SK-N-SH (cell line): ENCODE results near the gene PLA2G2D. TPM values are rescaled to one million over a fixed set of nuclear protein-coding genes. Genes with fewer than 3 reads are reported as not detected.

Source experiments
- CTCF ChIA-PET: fragments of 300-600, 350-600 bp; formaldehyde crosslinking; extraction: SDS; loops from one replicate; lab custom pipeline; 2021; lab: Yijun Ruan, JAX
- POLR2A ChIA-PET: fragments of 350-600 bp; sonication (Branson Sonifier 250); formaldehyde crosslinking; extraction: SDS; loops from one replicate; lab custom pipeline; 2020; ENCODE audit warnings: antibody characterized with exemption, inconsistent platforms; lab: Yijun Ruan, JAX
- DNase-seq: peaks from one replicate; pipeline ENCODE4 v3.0.0; 2012
- H2AFZ ChIP-seq: fragments of 200-600 bp; sonication (generic); 2 replicates; pipeline ENCODE4 v1.8.1; 2016; ENCODE audit warnings: antibody characterized with exemption, mild to moderate bottlenecking, low read depth
- H3F3A ChIP-seq: fragments of 200-600 bp; sonication (generic); replicated peaks from 2 replicates; pipeline ENCODE3; 2016; ENCODE audit warnings: antibody characterized with exemption, mild to moderate bottlenecking; ENCODE audit not compliant: insufficient read depth
- H3K27ac ChIP-seq, 2 experiments: fragments of 200-500 bp in 1 of 2; fragments of 200-600 bp in 1 of 2; sonication (Bioruptor generic) in 1 of 2; sonication (generic), shearing (Covaris generic) in 1 of 2; 2 replicates each; pipeline versions ENCODE4 v1.5.1 to v1.6.1; 2014 to 2016; ENCODE audit warnings: low read depth in 2 of 2, inconsistent platforms in 1 of 2, low read length in 1 of 2, mild to moderate bottlenecking in 1 of 2, mixed read lengths in 1 of 2
- H3K27me3 ChIP-seq: fragments of 200-600 bp; sonication (generic), shearing (Covaris generic); 2 replicates; pipeline ENCODE4 v1.6.1; 2016; ENCODE audit warnings: mixed run types; ENCODE audit not compliant: insufficient read depth
- H3K36me3 ChIP-seq, 2 experiments: fragments of 200-500 bp in 1 of 2; fragments of 200-600 bp in 1 of 2; sonication (Bioruptor generic) in 1 of 2; sonication (generic) in 1 of 2; replicated peaks in 1 of 2; 2 replicates each; pipeline versions ENCODE3 to v1.5.1; 2014 to 2016; ENCODE audit warnings: low read length in 1 of 2, mild to moderate bottlenecking in 1 of 2; ENCODE audit not compliant: insufficient read depth in 2 of 2, control insufficient read depth in 1 of 2
- H3K4me1 ChIP-seq, 2 experiments: fragments of 200-500 bp in 1 of 2; fragments of 200-600 bp in 1 of 2; sonication (Bioruptor generic) in 1 of 2; sonication (generic), shearing (Covaris generic) in 1 of 2; 2 replicates each; pipeline versions ENCODE4 v1.5.1 to v1.6.1; 2014 to 2016; ENCODE audit warnings: low read depth in 1 of 2, low read length in 1 of 2, mixed run types in 1 of 2; ENCODE audit not compliant: insufficient read depth in 2 of 2, control insufficient read depth in 1 of 2
- H3K4me2 ChIP-seq: fragments of 200-600 bp; sonication (generic), shearing (Covaris generic); 2 replicates; pipeline ENCODE4 v1.6.1; 2017; ENCODE audit warnings: mixed run types
- H3K4me3 ChIP-seq, 2 experiments: fragments of 200-500 bp in 1 of 2; fragments of 200-600 bp in 1 of 2; sonication (Bioruptor generic) in 1 of 2; sonication (generic), shearing (Covaris generic) in 1 of 2; 2 replicates each; pipeline versions ENCODE4 v1.5.1 to v1.8.1; 2014 to 2016; ENCODE audit warnings: low read depth in 2 of 2, inconsistent platforms in 1 of 2, low read length in 1 of 2, mild to moderate bottlenecking in 1 of 2, mixed read lengths in 1 of 2, moderate library complexity in 1 of 2
- H3K79me2 ChIP-seq: fragments of 200-600 bp; sonication (generic); 2 replicates; pipeline ENCODE4 v1.8.1; 2017; ENCODE audit warnings: mild to moderate bottlenecking; ENCODE audit not compliant: insufficient read depth
- H3K9ac ChIP-seq: fragments of 200-600 bp; sonication (generic); 2 replicates; pipeline ENCODE4 v1.6.1; 2017; ENCODE audit warnings: mixed run types
- H3K9me2 ChIP-seq: fragments of 200-600 bp; sonication (generic); 2 replicates; pipeline ENCODE4 v1.6.1; 2017; ENCODE audit warnings: mixed run types
- H3K9me3 ChIP-seq: fragments of 200-600 bp; sonication (generic); 2 replicates; pipeline ENCODE4 v1.6.1; 2017; ENCODE audit warnings: mixed run types, mild to moderate bottlenecking, moderate library complexity
- H4K20me1 ChIP-seq: fragments of 200-600 bp; sonication (generic); 2 replicates; pipeline ENCODE4 v1.6.1; 2017; ENCODE audit warnings: mild to moderate bottlenecking, mixed run types; ENCODE audit not compliant: insufficient read depth
- CHD2 ChIP-seq: fragments of 150-350 bp; IDR thresholded peaks from 2 replicates; pipeline ENCODE4 v1.6.1; 2018; ENCODE audit warnings: low read length; ENCODE audit not compliant: partially characterized antibody
- FOSL2 ChIP-seq: IDR thresholded peaks from 2 replicates; pipeline ENCODE4 v1.4.0; 2012; ENCODE audit warnings: low read depth, mild to moderate bottlenecking, moderate library complexity, borderline replicate concordance
- FOXM1 ChIP-seq: IDR thresholded peaks from 2 replicates; pipeline ENCODE4 v1.4.0; 2012; ENCODE audit warnings: low read depth, mild to moderate bottlenecking
- POLR2AphosphoS5 ChIP-seq: IDR thresholded peaks from 2 replicates; pipeline ENCODE4 v1.6.1; 2012; ENCODE audit warnings: low read depth, low read length
- RCOR1 ChIP-seq: fragments of 150-350 bp; IDR thresholded peaks from 2 replicates; pipeline ENCODE4 v1.6.1; 2017; ENCODE audit warnings: antibody characterized with exemption, low read length
- RFX5 ChIP-seq: IDR thresholded peaks from 2 replicates; pipeline ENCODE4 v1.6.1; 2012; ENCODE audit warnings: mild to moderate bottlenecking, improper control_type of control experiment, low read length
- RXRA ChIP-seq: IDR thresholded peaks from 2 replicates; pipeline ENCODE4 v1.4.0; 2012; ENCODE audit warnings: low read depth, mild to moderate bottlenecking, borderline replicate concordance
- USF1 ChIP-seq: IDR thresholded peaks from 2 replicates; pipeline ENCODE4 v1.4.0; 2012; ENCODE audit warnings: low read depth, borderline replicate concordance
- WGBS: methylation state at CpG from one replicate; pipeline ENCODE4 v1.1.6; 2017; ENCODE audit warnings: low lambda C conversion rate; 5-methylcytosine and 5-hydroxymethylcytosine counted together
- polyA plus RNA-seq, 3 experiments: library from polyadenylated mRNA; depleted of rRNA; stranded (reverse); fragments of >200 nt; gene quantifications; 2 replicates each; pipeline ENCODE4 v1.2.3, GENCODE V29; 2012
- TF ChIP-seq, protein P1 (sequence below): IDR thresholded peaks from 2 replicates; pipeline ENCODE4 v1.4.0; 2012; ENCODE audit warnings: low read depth
- TF ChIP-seq, protein P2 (sequence below): fragments of 150-350 bp; IDR thresholded peaks from 2 replicates; pipeline ENCODE4 v1.6.1; 2017; ENCODE audit warnings: antibody characterized with exemption, low read length, low read depth, borderline replicate concordance

Gene PLA2G2D
- polyA plus RNA-seq, 1 of the 3 experiments (the other 2 are of a cell fraction) = not detected

GRCh38 chr1:20123722-20124455, 4.6 kb upstream of the PLA2G2D start:
- Histone ChIP-seq H3K9me2 (no peaks in the 10 kb centered on the region), H3K9ac (no peak overlapping the region), H3K4me2 (peak overlapping the region; percentile 70; the same call in 1 of the 2 replicates), H2AFZ (no peak overlapping the region), H3K79me2 (no peaks in the 10 kb centered on the region), H3K27ac (no peak overlapping the region), H3K9me3 (no peaks in the 10 kb centered on the region), H3F3A (no peaks in the 10 kb centered on the region), H3K4me3 (no peak overlapping the region), H4K20me1 (no peaks in the 10 kb centered on the region), H3K27me3 (peaks cover 5% of the 10 kb centered on the region; the same call in 1 of the 2 replicates), H3K4me1 (peaks cover 0 to 10% of the 10 kb centered on the region in 2 experiments; a peak in 1 of 4 replicates), H3K36me3 (no peaks in the 10 kb centered on the region)
- POLR2A ChIA-PET = no interaction called here
- CTCF ChIA-PET = interaction anchor here (0.8 to 1.8 kb wide), 3 partner anchors 29 to 206 kb away, joined by 3 to 5 read pairs (median 3); no protein-coding TSS in a partner anchor
- DNase-seq = no peak
- 57% methylated on average over 10 of the region's 10 CpGs for WGBS
- TF ChIP-seq RFX5 (no peak), RCOR1 (no peak), POLR2AphosphoS5 (no peak), FOSL2 (no peak), RXRA (no peak), FOXM1 (no peak), USF1 (no peak)
- TF ChIP-seq, protein P1, sequence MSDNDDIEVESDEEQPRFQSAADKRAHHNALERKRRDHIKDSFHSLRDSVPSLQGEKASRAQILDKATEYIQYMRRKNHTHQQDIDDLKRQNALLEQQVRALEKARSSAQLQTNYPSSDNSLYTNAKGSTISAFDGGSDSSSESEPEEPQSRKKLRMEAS = no peak
- TF ChIP-seq, protein P2, sequence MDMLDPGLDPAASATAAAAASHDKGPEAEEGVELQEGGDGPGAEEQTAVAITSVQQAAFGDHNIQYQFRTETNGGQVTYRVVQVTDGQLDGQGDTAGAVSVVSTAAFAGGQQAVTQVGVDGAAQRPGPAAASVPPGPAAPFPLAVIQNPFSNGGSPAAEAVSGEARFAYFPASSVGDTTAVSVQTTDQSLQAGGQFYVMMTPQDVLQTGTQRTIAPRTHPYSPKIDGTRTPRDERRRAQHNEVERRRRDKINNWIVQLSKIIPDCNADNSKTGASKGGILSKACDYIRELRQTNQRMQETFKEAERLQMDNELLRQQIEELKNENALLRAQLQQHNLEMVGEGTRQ = no peak

GRCh38 chr1:20120796-20121195, 1.5 kb upstream of the PLA2G2D start:
- ChIA-PET POLR2A (interaction anchor here (0.6 kb wide), 1 partner anchor 46 kb away, joined by 3 read pairs; no protein-coding TSS in a partner anchor), CTCF (interaction anchor here (1.6 kb wide), 1 partner anchor 10 kb away, joined by 4 read pairs; no protein-coding TSS in a partner anchor)
- Histone ChIP-seq H4K20me1 (no peaks in the 10 kb centered on the region), H3K4me2 (no peak overlapping the region), H3K4me3 (no peak overlapping the region), H3K27ac (no peak overlapping the region), H3K79me2 (no peaks in the 10 kb centered on the region), H3K27me3 (peaks cover 5% of the 10 kb centered on the region; the same call in 1 of the 2 replicates), H2AFZ (no peak overlapping the region), H3F3A (no peaks in the 10 kb centered on the region), H3K9ac (no peak overlapping the region), H3K9me3 (no peaks in the 10 kb centered on the region), H3K9me2 (no peaks in the 10 kb centered on the region), H3K4me1 (peaks cover 0 to 10% of the 10 kb centered on the region in 2 experiments; a peak in 1 of 4 replicates), H3K36me3 (no peaks in the 10 kb centered on the region)
- TF ChIP-seq CHD2 = no peak
- TF ChIP-seq FOSL2 = no peak
- no peak for DNase-seq
- 59% methylated on average over 4 of the region's 4 CpGs for WGBS
